IMR-90 (cell line): ENCODE measurements around the gene TEAD1. TPM values are rescaled to one million over a fixed set of nuclear protein-coding genes. Genes with fewer than 3 reads are reported as not detected.

Experiments used
- ATAC-seq: fragments of 200-7000 bp; cut with Tn5 transposase; 2 replicates; pipeline ENCODE4 v1.9.1; 2020; ENCODE audit warnings: low read depth, mild to moderate bottlenecking, moderate library complexity
- BruUV-seq: library from RNA; stranded (reverse); fragments of 400-500 nt; replicated peaks from 2 replicates; lab custom pipeline; 2021; lab: Mats Ljungman, UMichigan
- CTCF ChIA-PET: fragments of 300-600 bp; formaldehyde crosslinking; extraction: SDS; loops from one replicate; lab custom pipeline; 2021; ENCODE audit warnings: antibody characterized with exemption; lab: Yijun Ruan, JAX
- POLR2A ChIA-PET: fragments of 300-600 bp; sonication (Branson Sonifier 250); formaldehyde crosslinking; loops from one replicate; lab custom pipeline; 2022; ENCODE audit warnings: antibody characterized with exemption; ENCODE audit not compliant: unreplicated experiment; lab: Charles Lee
- DNase-seq: peaks from one replicate; pipeline ENCODE4 v3.0.0; 2013
- H2AFZ ChIP-seq: replicated peaks from 2 replicates; pipeline ENCODE3; 2013; ENCODE audit warnings: low read length, mild to moderate bottlenecking; ENCODE audit not compliant: poor library complexity
- H2AK5ac ChIP-seq: 2 replicates; pipeline ENCODE4 v1.6.1; 2013; ENCODE audit warnings: low read depth, low read length, inconsistent platforms
- H2AK9ac ChIP-seq: replicated peaks from 2 replicates; pipeline ENCODE3; 2013; ENCODE audit warnings: mild to moderate bottlenecking, low read depth, low read length, moderate library complexity; ENCODE audit not compliant: poor library complexity
- H2BK120ac ChIP-seq: 2 replicates; pipeline ENCODE4 v1.6.1; 2013; ENCODE audit warnings: low read depth, low read length, inconsistent platforms
- H2BK15ac ChIP-seq: 3 replicates; pipeline ENCODE4 v1.6.1; 2013; ENCODE audit warnings: low read depth, low read length, inconsistent platforms
- H2BK20ac ChIP-seq: 2 replicates; pipeline ENCODE4 v1.6.1; 2013; ENCODE audit warnings: low read depth, mild to moderate bottlenecking, inconsistent platforms, low read length, moderate library complexity
- H2BK5ac ChIP-seq: 2 replicates; pipeline ENCODE4 v1.6.1; 2013; ENCODE audit warnings: mild to moderate bottlenecking, low read depth, low read length, inconsistent platforms; ENCODE audit not compliant: poor library complexity, severe bottlenecking
- H3K14ac ChIP-seq: replicated peaks from 2 replicates; pipeline ENCODE4 v1.6.1; 2013; ENCODE audit warnings: low read depth, low read length, inconsistent platforms
- H3K18ac ChIP-seq: 2 replicates; pipeline ENCODE4 v1.6.1; 2013; ENCODE audit warnings: low read depth, low read length, control low read depth
- H3K23ac ChIP-seq: 2 replicates; pipeline ENCODE4 v1.6.1; 2013; ENCODE audit warnings: low read depth, low read length, inconsistent platforms
- H3K27ac ChIP-seq: 2 replicates; pipeline ENCODE4 v1.5.1; 2013; ENCODE audit warnings: mild to moderate bottlenecking, control low read depth, low read length; ENCODE audit not compliant: insufficient read depth
- H3K27me3 ChIP-seq: 2 replicates; pipeline ENCODE4 v1.6.1; 2013; ENCODE audit warnings: low read length; ENCODE audit not compliant: control insufficient read depth, insufficient read depth
- H3K36me3 ChIP-seq: 2 replicates; pipeline ENCODE4 v1.6.1; 2013; ENCODE audit warnings: low read length, mixed read lengths; ENCODE audit not compliant: control insufficient read depth, insufficient read depth
- H3K4ac ChIP-seq: 2 replicates; pipeline ENCODE4 v1.6.1; 2013; ENCODE audit warnings: low read depth, low read length, inconsistent platforms
- H3K4me1 ChIP-seq: 2 replicates; pipeline ENCODE4 v1.6.1; 2013; ENCODE audit warnings: low read length, mixed read lengths; ENCODE audit not compliant: control insufficient read depth, insufficient read depth
- H3K4me2 ChIP-seq: 2 replicates; pipeline ENCODE4 v1.6.1; 2013; ENCODE audit warnings: low read depth, mild to moderate bottlenecking, control low read depth, low read length, moderate library complexity
- H3K4me3 ChIP-seq: 2 replicates; pipeline ENCODE4 v1.5.1; 2013; ENCODE audit warnings: low read depth, mild to moderate bottlenecking, control low read depth, low read length, moderate library complexity; ENCODE audit not compliant: insufficient read depth
- H3K56ac ChIP-seq: 2 replicates; pipeline ENCODE4 v1.6.1; 2013; ENCODE audit warnings: low read length, inconsistent platforms; ENCODE audit not compliant: insufficient read depth; ENCODE audit errors: extremely low read depth
- H3K79me1 ChIP-seq, 2 experiments: 2 replicates each; pipeline ENCODE4 v1.6.1; 2013; ENCODE audit warnings: low read length in 2 of 2, inconsistent platforms in 1 of 2, low read depth in 1 of 2
- H3K9ac ChIP-seq: 2 replicates; pipeline ENCODE4 v1.6.1; 2013; ENCODE audit warnings: low read depth, low read length, control low read depth
- H3K9me1 ChIP-seq: 2 replicates; pipeline ENCODE4 v1.6.1; 2013; ENCODE audit warnings: low read length, inconsistent platforms; ENCODE audit not compliant: insufficient read depth
- H3K9me3 ChIP-seq: 2 replicates; pipeline ENCODE4 v1.6.1; 2013; ENCODE audit warnings: low read length; ENCODE audit not compliant: control insufficient read depth, insufficient read depth
- H4K20me1 ChIP-seq: 2 replicates; pipeline ENCODE4 v1.6.1; 2013; ENCODE audit warnings: low read length, inconsistent platforms; ENCODE audit not compliant: insufficient read depth
- H4K5ac ChIP-seq: 2 replicates; pipeline ENCODE4 v1.6.1; 2013; ENCODE audit warnings: mild to moderate bottlenecking, low read depth, low read length, control low read depth
- H4K8ac ChIP-seq, 2 experiments: 2 replicates each; pipeline ENCODE4 v1.6.1; 2013; ENCODE audit warnings: low read depth in 2 of 2, low read length in 2 of 2, control low read depth in 1 of 2, inconsistent platforms in 1 of 2
- H4K91ac ChIP-seq: 2 replicates; pipeline ENCODE4 v1.6.1; 2013; ENCODE audit warnings: low read depth, low read length, inconsistent platforms; ENCODE audit not compliant: insufficient read depth
- BHLHE40 ChIP-seq: fragments of 150-350 bp; IDR thresholded peaks from 2 replicates; pipeline ENCODE4 v1.6.1; 2016; ENCODE audit warnings: mild to moderate bottlenecking, low read depth, low read length
- CEBPB ChIP-seq: IDR thresholded peaks from 2 replicates; pipeline ENCODE4 v1.6.1; 2012; ENCODE audit warnings: low read depth, low read length, improper control_type of control experiment
- CHD1 ChIP-seq: IDR thresholded peaks from 2 replicates; pipeline ENCODE4 v1.6.1; 2012; ENCODE audit warnings: low read depth, low read length, improper control_type of control experiment
- CTCF ChIP-seq: conservative IDR thresholded peaks from 2 replicates; pipeline ENCODE4 v1.5.1; 2012; ENCODE audit warnings: mild to moderate bottlenecking, low read depth, low read length, improper control_type of control experiment
- FOS ChIP-seq: fragments of 150-350 bp; IDR thresholded peaks from 2 replicates; pipeline ENCODE4 v1.6.1; 2016; ENCODE audit warnings: low read depth, low read length
- MAFK ChIP-seq: IDR thresholded peaks from 2 replicates; pipeline ENCODE4 v1.6.1; 2012; ENCODE audit warnings: low read depth, low read length, improper control_type of control experiment
- MAZ ChIP-seq: IDR thresholded peaks from 2 replicates; pipeline ENCODE4 v1.6.1; 2012; ENCODE audit warnings: low read depth, mild to moderate bottlenecking, low read length, improper control_type of control experiment, moderate library complexity, borderline replicate concordance
- MXI1 ChIP-seq: IDR thresholded peaks from 2 replicates; pipeline ENCODE4 v1.6.1; 2012; ENCODE audit warnings: low read depth, mild to moderate bottlenecking, low read length, moderate library complexity, borderline replicate concordance
- NFE2L2 ChIP-seq: fragments of 150-350 bp; IDR thresholded peaks from 2 replicates; pipeline ENCODE4 v1.6.1; 2016; ENCODE audit warnings: low read depth, mild to moderate bottlenecking, low read length
- POLR2A ChIP-seq: IDR thresholded peaks from 2 replicates; pipeline ENCODE4 v1.6.1; 2012; ENCODE audit warnings: mild to moderate bottlenecking, low read depth, low read length
- RAD21 ChIP-seq: IDR thresholded peaks from 2 replicates; pipeline ENCODE4 v1.6.1; 2012; ENCODE audit warnings: low read length, improper control_type of control experiment
- RCOR1 ChIP-seq: IDR thresholded peaks from 2 replicates; pipeline ENCODE4 v1.6.1; 2012; ENCODE audit warnings: mild to moderate bottlenecking, low read length, improper control_type of control experiment; ENCODE audit not compliant: insufficient replicate concordance
- RFX5 ChIP-seq: IDR thresholded peaks from 2 replicates; pipeline ENCODE4 v1.8.0; 2012; ENCODE audit warnings: low read depth, mild to moderate bottlenecking, low read length, moderate library complexity
- SMC3 ChIP-seq: fragments of 150-350 bp; IDR thresholded peaks from 2 replicates; pipeline ENCODE4 v1.6.1; 2016; ENCODE audit warnings: low read depth, mild to moderate bottlenecking, antibody characterized with exemption, low read length, moderate library complexity
- WGBS, 2 experiments: methylation state at CpG; one replicate each; pipeline versions ENCODE4 v1.1.5 to v1.1.7; 2013; ENCODE audit warnings: missing lambda C conversion rate in 2 of 2; ENCODE audit not compliant: insufficient read length in 1 of 2; ENCODE audit errors: extremely low coverage in 2 of 2; 5-methylcytosine and 5-hydroxymethylcytosine counted together
- dilution Hi-C: fragments of 300-500 bp; cut with HindIII; formaldehyde crosslinking; loops from one replicate; pipeline ENCODE4 v1.14.3; 2018; ENCODE audit warnings: low sequenced_read_pairs; ENCODE audit not compliant: unreplicated experiment
- in situ Hi-C: fragments of 300-500 bp; cut with MboI; formaldehyde crosslinking; loops from 3 replicates; pipeline ENCODE4 v1.14.3; 2019; ENCODE audit warnings: low sequenced_read_pairs, inconsistent platforms, mixed read lengths
- intact Hi-C: fragments of 100-400 bp; cut with micrococcal nuclease; formaldehyde crosslinking; loops from 2 replicates; pipeline ENCODE4 v1.10.0; 2022
- polyA plus RNA-seq, 3 experiments: library from polyadenylated mRNA; depleted of rRNA; stranded (reverse); fragments of >200 nt; gene quantifications; 2 replicates each; pipeline ENCODE4 v1.2.3, GENCODE V29; 2012; ENCODE audit warnings: low replicate concordance in 1 of 3
- total RNA-seq: library from RNA; depleted of rRNA; stranded (reverse); fragments of >200 nt; gene quantifications from 2 replicates; pipeline ENCODE4 v1.2.3, GENCODE V29; 2012
- TF ChIP-seq, protein P1 (sequence below): fragments of 150-350 bp; IDR thresholded peaks from 2 replicates; pipeline ENCODE4 v1.6.1; 2017; ENCODE audit warnings: mild to moderate bottlenecking, antibody characterized with exemption, low read length, low read depth
- TF ChIP-seq, protein P2 (sequence below): fragments of 150-350 bp; IDR thresholded peaks from 2 replicates; pipeline ENCODE4 v1.6.1; 2016; ENCODE audit warnings: low read depth, mild to moderate bottlenecking, low read length, moderate library complexity, borderline replicate concordance

The TEAD1 gene
- total and polyA plus RNA-seq, 2 of the 4 experiments (the other 2 are of a cell fraction), result 51.8 to 69.2 TPM

DNA sequence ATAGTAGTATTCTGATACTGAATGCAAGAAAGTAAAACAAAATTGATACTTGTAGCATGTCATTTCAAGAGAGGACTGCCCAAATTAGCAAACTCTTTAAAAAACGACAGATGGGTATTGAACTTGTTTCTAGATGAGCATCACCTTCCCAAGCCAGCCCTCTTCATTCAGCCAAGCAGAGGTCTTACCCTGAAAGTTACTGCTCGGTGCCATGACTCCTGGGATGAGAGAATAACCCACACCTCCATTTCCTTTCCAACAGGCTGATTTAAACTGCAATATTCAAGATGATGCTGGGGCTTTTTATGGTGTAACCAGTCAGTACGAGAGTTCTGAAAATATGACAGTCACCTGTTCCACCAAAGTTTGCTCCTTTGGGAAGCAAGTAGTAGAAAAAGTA lies 250.4 kb downstream of the TEAD1 start:
- POLR2A ChIA-PET, result no interaction called here
- no TSS peak for BruUV-seq
- in situ Hi-C loops, result no loop called here
- H2AK9ac ChIP-seq, result no peak overlapping the region
- no peak overlapping the region for H3K56ac ChIP-seq
- WGBS, 2 experiments, result no CpG with 5 or more reads among the region's 3 CpGs
- no peak overlapping the region for H3K14ac ChIP-seq
- H3K9me3 ChIP-seq, result no peaks in the 10 kb centered on the region
- H2AFZ ChIP-seq, result no peak overlapping the region
- dilution Hi-C loops, result no loop called here
- TF ChIP-seq SMC3 (no peak), MAFK (no peak), RCOR1 (no peak), RAD21 (no peak), POLR2A (no peak), CHD1 (no peak), MAZ (no peak), BHLHE40 (no peak), FOS (no peak), RFX5 (no peak), MXI1 (no peak), NFE2L2 (no peak), CEBPB (no peak), CTCF (no peak)
- TF ChIP-seq, protein P1, sequence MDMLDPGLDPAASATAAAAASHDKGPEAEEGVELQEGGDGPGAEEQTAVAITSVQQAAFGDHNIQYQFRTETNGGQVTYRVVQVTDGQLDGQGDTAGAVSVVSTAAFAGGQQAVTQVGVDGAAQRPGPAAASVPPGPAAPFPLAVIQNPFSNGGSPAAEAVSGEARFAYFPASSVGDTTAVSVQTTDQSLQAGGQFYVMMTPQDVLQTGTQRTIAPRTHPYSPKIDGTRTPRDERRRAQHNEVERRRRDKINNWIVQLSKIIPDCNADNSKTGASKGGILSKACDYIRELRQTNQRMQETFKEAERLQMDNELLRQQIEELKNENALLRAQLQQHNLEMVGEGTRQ, result no peak
- TF ChIP-seq, protein P2, sequence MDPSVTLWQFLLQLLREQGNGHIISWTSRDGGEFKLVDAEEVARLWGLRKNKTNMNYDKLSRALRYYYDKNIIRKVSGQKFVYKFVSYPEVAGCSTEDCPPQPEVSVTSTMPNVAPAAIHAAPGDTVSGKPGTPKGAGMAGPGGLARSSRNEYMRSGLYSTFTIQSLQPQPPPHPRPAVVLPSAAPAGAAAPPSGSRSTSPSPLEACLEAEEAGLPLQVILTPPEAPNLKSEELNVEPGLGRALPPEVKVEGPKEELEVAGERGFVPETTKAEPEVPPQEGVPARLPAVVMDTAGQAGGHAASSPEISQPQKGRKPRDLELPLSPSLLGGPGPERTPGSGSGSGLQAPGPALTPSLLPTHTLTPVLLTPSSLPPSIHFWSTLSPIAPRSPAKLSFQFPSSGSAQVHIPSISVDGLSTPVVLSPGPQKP, result no peak
- H2BK15ac ChIP-seq, result no peak overlapping the region
- H3K4ac ChIP-seq, result no peak overlapping the region
- no peak overlapping the region for H2BK120ac ChIP-seq
- H3K9ac ChIP-seq, result no peak overlapping the region
- no peak overlapping the region for H4K8ac ChIP-seq
- no peak overlapping the region for H4K5ac ChIP-seq
- peaks cover 24% of the 10 kb centered on the region for H3K9me1 ChIP-seq
- peaks cover 49 to 77% of the 10 kb centered on the region in 2 experiments for H3K79me1 ChIP-seq
- no peak overlapping the region for H4K91ac ChIP-seq
- no peak overlapping the region for H3K23ac ChIP-seq
- ATAC-seq (no peak), DNase-seq (no peak)
- H3K27me3 ChIP-seq, result no peaks in the 10 kb centered on the region
- H3K36me3 ChIP-seq, result peaks cover 27% of the 10 kb centered on the region
- H2BK20ac ChIP-seq, result no peak overlapping the region
- CTCF ChIA-PET, result no interaction called here
- H2AK5ac ChIP-seq, result no peak overlapping the region
- H3K27ac ChIP-seq, result no peak overlapping the region
- intact Hi-C loops, result no loop called here
- H3K4me2 ChIP-seq, result no peak overlapping the region
- peaks cover 3% of the 10 kb centered on the region; the same call in 1 of the 2 replicates for H3K4me1 ChIP-seq
- H2BK5ac ChIP-seq, result no peak overlapping the region
- no peak overlapping the region for H3K4me3 ChIP-seq
- no peak overlapping the region for H3K18ac ChIP-seq
- H4K20me1 ChIP-seq, result peaks cover 14% of the 10 kb centered on the region; the same call in 1 of the 2 replicates
